Skeletal muscle tissue (tissue), 4 donors: Measurements from ENCODE around the gene ETAA1. TPM values are rescaled to one million over a fixed set of nuclear protein-coding genes. Genes with fewer than 3 reads are reported as not detected.

Experiments
- H3K27ac ChIP-seq: one replicate; pipeline ENCODE4 v1.7.0; 2013; ENCODE audit warnings: mild to moderate bottlenecking, low read depth, low read length, inconsistent platforms
- H3K27me3 ChIP-seq, 3 donors: one replicate each; pipeline ENCODE4 v1.7.0; 2013; ENCODE audit warnings: low read length in 3 of 3; ENCODE audit not compliant: control insufficient read depth in 3 of 3, insufficient read depth in 3 of 3
- H3K36me3 ChIP-seq, 3 donors: one replicate each; pipeline ENCODE4 v1.7.0; 2013; ENCODE audit warnings: low read length in 3 of 3; ENCODE audit not compliant: control insufficient read depth in 3 of 3, insufficient read depth in 3 of 3
- H3K4me1 ChIP-seq, 3 donors: one replicate each; pipeline ENCODE4 v1.7.0; 2013; ENCODE audit warnings: low read length in 3 of 3, mild to moderate bottlenecking in 3 of 3; ENCODE audit not compliant: control insufficient read depth in 3 of 3, insufficient read depth in 3 of 3
- H3K4me3 ChIP-seq, 3 donors: one replicate each; pipeline ENCODE4 v1.7.0; 2013; ENCODE audit warnings: low read length in 3 of 3
- H3K9ac ChIP-seq, 3 donors: one replicate each; pipeline ENCODE4 v1.7.0; 2013; ENCODE audit warnings: low read length in 3 of 3, mild to moderate bottlenecking in 3 of 3, moderate library complexity in 2 of 3, low read depth in 1 of 3
- H3K9me3 ChIP-seq, 3 donors: one replicate each; pipeline ENCODE4 v1.7.0; 2013; ENCODE audit warnings: low read length in 3 of 3; ENCODE audit not compliant: control insufficient read depth in 3 of 3
- total RNA-seq: library from RNA; depleted of rRNA; stranded (reverse); fragments of >200 nt; gene quantifications from one replicate; pipeline ENCODE4 v1.2.3, GENCODE V29; 2014
- donor health status: Osteomylitis.

ETAA1 gene
- total RNA-seq, 1 donor from 2014 or later, result 4.2 TPM

- Histone ChIP-seq H3K4me3 (no peak overlapping the region), H3K4me1 (peaks cover 0 to 1% (median 0%) of the 10 kb centered on the region in 3 donors), H3K27ac (no peak overlapping the region), H3K9me3 (no peaks in the 10 kb centered on the region), H3K36me3 (no peaks in the 10 kb centered on the region), H3K9ac (no peak overlapping the region), H3K27me3 (no peaks in the 10 kb centered on the region)
Measured at GRCh38 chr2:67457699-67458098, 60.6 kb downstream of the ETAA1 start.

- no peaks in the 10 kb centered on the region for H3K9me3 ChIP-seq
- peaks cover 0 to 6% (median 4%) of the 10 kb centered on the region in 3 donors for H3K4me1 ChIP-seq
- H3K27ac ChIP-seq, result no peak overlapping the region
- H3K27me3 ChIP-seq, result no peaks in the 10 kb centered on the region
- no peak overlapping the region for H3K4me3 ChIP-seq
- H3K36me3 ChIP-seq, result no peaks in the 10 kb centered on the region
- H3K9ac ChIP-seq, result no peak overlapping the region
Measured at GRCh38 chr2:67459761-67460160, 62.6 kb downstream of the ETAA1 start.
